Peyer's patch (tissue), 4 donors: Measurements from ENCODE around the gene PAIP1. TPM values are rescaled to one million over a fixed set of nuclear protein-coding genes. Genes with fewer than 3 reads are reported as not detected.
"Not testable (repeated sequence)": the region's sequence is repeated elsewhere in the genome, so short reads cannot be mapped to it uniquely, and the experiment has no call there.

ENCODE experiments used
- DNase-seq, 3 donors: peaks; one replicate each; pipeline ENCODE4 v3.0.0-alpha.2; 2017 to 2019
- H3K27ac ChIP-seq, 4 donors: fragments of 200-600 bp; sonication (generic); one replicate each; pipeline ENCODE4 v1.5.1; 2016 to 2019
- H3K27me3 ChIP-seq, 2 donors: fragments of 200-600 bp; sonication (generic); one replicate each; pipeline ENCODE4 v1.5.1; 2019
- H3K36me3 ChIP-seq, 3 donors: fragments of 200-600 bp; sonication (generic); one replicate each; pipeline ENCODE4 v1.5.1; 2016 to 2019
- H3K4me1 ChIP-seq, 4 donors: fragments of 200-600 bp; sonication (generic); one replicate each; pipeline ENCODE4 v1.5.1; 2016 to 2019
- H3K4me3 ChIP-seq, 4 donors: fragments of 200-600 bp; sonication (generic); 1 replicate in 3 of 4; 2 replicates in 1 of 4; pipeline ENCODE4 v1.5.1; 2016 to 2019; ENCODE audit warnings: mild to moderate bottlenecking in 1 of 4
- H3K9me3 ChIP-seq, 4 donors: fragments of 200-600 bp; sonication (generic); one replicate each; pipeline ENCODE4 v1.5.1; 2016 to 2019; ENCODE audit warnings: mild to moderate bottlenecking in 1 of 4
- CTCF ChIP-seq, 6 experiments: fragments of 450-650 bp in 4 of 6; fragments of 200-600 bp in 2 of 6; sonication (generic) in 1 of 6; IDR thresholded peaks; one replicate each; pipeline ENCODE4 v1.5.1; 2017 to 2019; ENCODE audit warnings: antibody characterized with exemption in 6 of 6, mild to moderate bottlenecking in 3 of 6, moderate library complexity in 1 of 6
- POLR2A ChIP-seq, 2 donors: fragments of 450-650 bp; IDR thresholded peaks; one replicate each; pipeline ENCODE4 v1.5.1; 2017; ENCODE audit warnings: antibody characterized with exemption in 2 of 2, mild to moderate bottlenecking in 2 of 2, moderate library complexity in 2 of 2
- total RNA-seq, 4 donors: library from RNA; depleted of rRNA; stranded (reverse); fragments of >200 nt; gene quantifications; one replicate each; pipeline ENCODE4 v1.1.0, GENCODE V29; 2016

Gene PAIP1
- total RNA-seq, 4 donors from 2014 or later: 45.9 to 61.1 (median 48.9) TPM

GRCh38 chr5:43602461-43603343 is 45.8 kb upstream of the PAIP1 start, which contains the start of gene NNT:
Gene NNT, plus strand, starts transcription at chr5:43603180. Its CDS starts 6,016 bp downstream, at chr5:43609196.
- DNase-seq: peak; percentile 85 to 91 (median 89)

GRCh38 chr5:43601454-43602260 is 44.8 kb upstream of the PAIP1 start:
- Histone ChIP-seq H3K4me3 (peak overlapping the region in 2 of 4 donors; percentile 72 to 86), H3K9me3 (no peaks in the 10 kb centered on the region), H3K36me3 (no peaks in the 10 kb centered on the region), H3K27ac (peak overlapping the region; percentile 38 to 85 (median 79)), H3K4me1 (peaks cover 0 to 15% (median 6%) of the 10 kb centered on the region in 4 donors), H3K27me3 (no peaks in the 10 kb centered on the region)
- no peak for TF ChIP-seq CTCF (IDR thresholded peaks at IDR 0.05)
- no peak for TF ChIP-seq POLR2A (IDR thresholded peaks at IDR 0.05)
- no peak for DNase-seq

More at GRCh38 chr5:43602461-43603343, 45.8 kb upstream of the PAIP1 start, which contains the start of gene NNT:
- TF ChIP-seq POLR2A (IDR thresholded peaks at IDR 0.05) (peak in 1 of 2 donors; percentile 32), CTCF (IDR thresholded peaks at IDR 0.05) (no peak)
- Histone ChIP-seq H3K27me3 (no peaks in the 10 kb centered on the region), H3K4me1 (peaks cover 0 to 15% (median 6%) of the 10 kb centered on the region in 4 donors), H3K27ac (peak within 1 kb of the TSS; percentile 65 to 85 (median 79)), H3K36me3 (no peaks in the 10 kb centered on the region), H3K4me3 (peak within 1 kb of the TSS; percentile 61 to 86 (median 79)), H3K9me3 (no peaks in the 10 kb centered on the region)

DNA sequence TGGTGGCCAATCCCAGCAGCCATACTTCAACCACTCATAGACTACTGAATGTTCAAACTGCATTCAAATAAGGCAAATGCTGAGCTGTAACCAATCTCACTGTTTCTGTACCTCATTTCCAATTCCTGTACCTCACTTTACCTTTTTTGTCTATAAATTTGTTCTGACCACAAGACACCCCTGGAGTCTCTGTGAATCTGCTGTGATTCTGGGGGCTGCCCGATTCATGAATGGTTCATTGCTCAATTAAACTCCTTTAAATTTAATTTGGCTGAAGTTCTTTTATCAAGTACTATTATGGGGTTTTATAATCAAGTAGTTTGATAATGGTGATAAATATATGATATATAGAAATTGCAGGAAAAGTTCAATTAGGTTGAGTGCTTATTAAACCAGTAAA is 42.0 kb upstream of the PAIP1 start:
- H3K36me3 ChIP-seq, H3K4me3 ChIP-seq, H3K4me1 ChIP-seq, H3K27me3 ChIP-seq, H3K27ac ChIP-seq, DNase-seq, H3K9me3 ChIP-seq: not testable (repeated sequence)

DNA sequence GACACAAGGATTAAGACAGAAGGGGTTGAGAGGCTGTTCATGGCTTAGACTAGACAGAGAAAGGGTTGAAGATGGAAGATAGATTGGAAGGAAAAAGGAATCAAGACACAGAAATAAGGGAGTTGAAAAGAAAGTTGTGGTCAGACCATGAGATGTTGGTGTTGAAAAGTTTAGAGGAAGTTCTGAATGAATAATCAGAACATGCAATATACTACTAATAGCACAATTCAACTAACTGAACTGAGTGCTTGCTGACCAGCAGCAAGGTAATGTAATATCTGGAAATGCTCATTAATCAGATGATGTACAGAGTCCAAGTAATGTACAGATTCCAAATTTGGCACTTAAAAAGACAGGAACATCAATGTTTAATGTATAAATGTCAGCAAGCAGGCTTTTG is 35.5 kb upstream of the PAIP1 start:
- Histone ChIP-seq H3K4me3 (no peak overlapping the region), H3K4me1 (no peaks in the 10 kb centered on the region), H3K27me3 (no peaks in the 10 kb centered on the region), H3K27ac (no peak overlapping the region), H3K36me3 (no peaks in the 10 kb centered on the region), H3K9me3 (no peaks in the 10 kb centered on the region)
- no peak for DNase-seq
- TF ChIP-seq CTCF (IDR thresholded peaks at IDR 0.05): no peak
- TF ChIP-seq POLR2A (IDR thresholded peaks at IDR 0.05): no peak

DNA sequence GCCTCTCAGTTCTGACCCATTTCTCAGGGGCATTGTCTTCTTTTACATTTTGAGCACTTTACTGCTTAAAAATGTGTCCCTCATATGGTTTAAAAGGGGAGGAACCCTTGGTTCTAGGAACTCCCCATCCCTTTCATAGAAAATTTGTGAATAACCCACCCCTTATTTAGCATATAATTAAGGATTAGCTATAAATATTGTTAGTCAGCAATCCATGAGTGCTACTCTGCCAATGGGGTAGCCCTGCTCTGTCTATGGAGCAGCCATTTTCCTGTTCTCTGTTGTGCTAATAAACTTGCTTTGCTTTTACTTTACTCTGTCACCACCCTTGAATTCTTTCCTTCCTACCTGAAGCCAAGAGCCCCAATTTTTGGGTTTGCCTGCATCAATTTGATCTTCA is 33.8 kb upstream of the PAIP1 start:
- no peaks in the 10 kb centered on the region for H3K4me1 ChIP-seq
- no peak overlapping the region for H3K27ac ChIP-seq
- H3K4me3 ChIP-seq: no peak overlapping the region
- no peak for DNase-seq
- no peaks in the 10 kb centered on the region for H3K9me3 ChIP-seq
- no peaks in the 10 kb centered on the region for H3K27me3 ChIP-seq
- TF ChIP-seq POLR2A (IDR thresholded peaks at IDR 0.05): no peak
- no peak for TF ChIP-seq CTCF (IDR thresholded peaks at IDR 0.05)
- no peaks in the 10 kb centered on the region for H3K36me3 ChIP-seq

DNA sequence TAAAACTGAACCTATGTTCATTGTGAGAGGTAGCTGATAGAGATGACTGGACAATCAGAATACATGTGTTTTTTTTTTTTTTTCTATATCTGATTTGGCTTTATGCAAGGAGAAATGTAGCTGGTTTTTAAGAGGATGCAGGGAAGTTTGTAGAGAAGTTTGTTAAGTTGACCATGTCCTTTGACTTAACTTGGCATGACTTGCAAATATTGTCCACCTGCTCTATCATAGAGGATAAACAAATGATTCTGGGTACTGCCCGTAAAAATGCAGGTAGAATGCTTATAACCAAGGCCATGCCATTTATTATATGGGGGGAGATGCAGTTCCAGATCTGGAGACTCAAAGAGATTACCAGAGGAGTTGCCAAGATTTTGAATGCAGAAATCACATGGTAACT is 32.4 kb upstream of the PAIP1 start:
- H3K9me3 ChIP-seq: no peaks in the 10 kb centered on the region
- no peaks in the 10 kb centered on the region for H3K4me1 ChIP-seq
- no peaks in the 10 kb centered on the region for H3K27me3 ChIP-seq
- TF ChIP-seq CTCF (IDR thresholded peaks at IDR 0.05): no peak
- no peak for TF ChIP-seq POLR2A (IDR thresholded peaks at IDR 0.05)
- H3K36me3 ChIP-seq: no peaks in the 10 kb centered on the region
- H3K27ac ChIP-seq: no peak overlapping the region
- H3K4me3 ChIP-seq: no peak overlapping the region
- DNase-seq: no peak
